VCaP (cell line): Measurements from ENCODE around the gene ABCG4.

Source experiments
- H3K27ac ChIP-seq: fragments of 450-650 bp; 2 replicates; pipeline ENCODE4 v1.5.1; 2017
- TF ChIP-seq, protein P1 (sequence below): fragments of 450-650 bp; conservative IDR thresholded peaks from 2 replicates; pipeline ENCODE4 v1.5.1; 2017; ENCODE audit warnings: mild to moderate bottlenecking, moderate library complexity

ABCG4 gene

DNA sequence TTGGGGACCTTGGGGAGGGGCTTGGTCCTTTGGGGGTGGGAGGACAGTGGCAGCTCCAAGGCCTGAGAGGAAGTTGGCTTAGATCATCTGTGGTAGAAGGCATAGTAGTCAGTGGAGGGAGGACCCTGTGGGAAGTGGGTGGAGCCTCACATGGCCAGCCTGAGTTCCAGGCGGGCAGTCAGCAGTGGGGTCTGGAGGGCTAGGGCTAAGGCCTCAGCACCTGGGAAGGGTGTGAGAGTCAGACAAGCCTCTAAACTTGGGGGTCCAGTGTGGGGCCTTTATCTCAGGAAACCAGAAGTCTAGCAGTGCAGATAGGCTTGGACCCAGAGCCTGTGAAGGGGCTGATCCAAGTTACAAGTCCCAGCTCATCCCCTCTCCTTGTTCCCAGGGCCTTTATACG is 23.7 kb downstream of the ABCG4 start:
- TF ChIP-seq, protein P1, sequence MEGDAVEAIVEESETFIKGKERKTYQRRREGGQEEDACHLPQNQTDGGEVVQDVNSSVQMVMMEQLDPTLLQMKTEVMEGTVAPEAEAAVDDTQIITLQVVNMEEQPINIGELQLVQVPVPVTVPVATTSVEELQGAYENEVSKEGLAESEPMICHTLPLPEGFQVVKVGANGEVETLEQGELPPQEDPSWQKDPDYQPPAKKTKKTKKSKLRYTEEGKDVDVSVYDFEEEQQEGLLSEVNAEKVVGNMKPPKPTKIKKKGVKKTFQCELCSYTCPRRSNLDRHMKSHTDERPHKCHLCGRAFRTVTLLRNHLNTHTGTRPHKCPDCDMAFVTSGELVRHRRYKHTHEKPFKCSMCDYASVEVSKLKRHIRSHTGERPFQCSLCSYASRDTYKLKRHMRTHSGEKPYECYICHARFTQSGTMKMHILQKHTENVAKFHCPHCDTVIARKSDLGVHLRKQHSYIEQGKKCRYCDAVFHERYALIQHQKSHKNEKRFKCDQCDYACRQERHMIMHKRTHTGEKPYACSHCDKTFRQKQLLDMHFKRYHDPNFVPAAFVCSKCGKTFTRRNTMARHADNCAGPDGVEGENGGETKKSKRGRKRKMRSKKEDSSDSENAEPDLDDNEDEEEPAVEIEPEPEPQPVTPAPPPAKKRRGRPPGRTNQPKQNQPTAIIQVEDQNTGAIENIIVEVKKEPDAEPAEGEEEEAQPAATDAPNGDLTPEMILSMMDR, result no peak
- no peak overlapping the region for H3K27ac ChIP-seq

GRCh38 chr11:119173453-119173852 is 24.6 kb downstream of the ABCG4 start:
- H3K27ac ChIP-seq, result no peak overlapping the region
- TF ChIP-seq, protein P1, result no peak

GRCh38 chr11:119175493-119176077 is 26.7 kb downstream of the ABCG4 start:
- H3K27ac ChIP-seq, result no peak overlapping the region
- TF ChIP-seq, protein P1, result no peak

- no peak overlapping the region for H3K27ac ChIP-seq
- TF ChIP-seq, protein P1, result no peak
These were observed 29.4 kb downstream of the ABCG4 start for GRCh38 chr11:119178166-119178680.

- no peak overlapping the region for H3K27ac ChIP-seq
- TF ChIP-seq, protein P1, result no peak
These were observed 30.5 kb downstream of the ABCG4 start for GRCh38 chr11:119179342-119179741.

DNA sequence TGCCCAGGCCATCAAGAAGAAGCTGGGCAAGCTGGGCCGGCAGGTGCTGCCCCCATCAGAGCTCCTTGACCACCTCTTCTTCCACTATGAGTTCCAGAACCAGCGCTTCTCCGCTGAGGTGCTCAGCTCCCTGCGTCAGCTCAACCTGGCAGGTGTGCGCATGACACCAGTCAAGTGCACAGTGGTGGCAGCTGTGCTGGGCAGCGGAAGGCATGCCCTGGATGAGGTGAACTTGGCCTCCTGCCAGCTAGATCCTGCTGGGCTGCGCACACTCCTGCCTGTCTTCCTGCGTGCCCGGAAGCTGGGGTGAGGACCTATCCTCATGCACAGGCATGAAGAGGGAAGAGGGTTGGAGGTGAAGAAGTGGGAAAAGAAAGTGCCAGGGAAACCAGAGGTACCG is 31.1 kb downstream of the ABCG4 start:
- TF ChIP-seq, protein P1, result no peak
- H3K27ac ChIP-seq, result no peak overlapping the region

- H3K27ac ChIP-seq, result no peak overlapping the region
- TF ChIP-seq, protein P1, result no peak
These were observed 32.2 kb downstream of the ABCG4 start for GRCh38 chr11:119180729-119181676.
